GM12878 (cell line): ENCODE measurements around the gene OFD1.

Experiments used
- FOS ChIP-seq: IDR thresholded peaks from 3 replicates; pipeline ENCODE4 v1.6.1; 2011; ENCODE audit warnings: borderline replicate concordance; ENCODE audit not compliant: insufficient read length; ENCODE audit errors: extremely low read depth
- HDAC2 ChIP-seq: fragments of 200-600 bp; sonication (generic); IDR thresholded peaks from 2 replicates; pipeline ENCODE4 v1.6.1; 2017
- NR2C2 ChIP-seq: IDR thresholded peaks from 2 replicates; pipeline ENCODE4 v1.6.1; 2011; ENCODE audit warnings: borderline replicate concordance, low read depth; ENCODE audit not compliant: control insufficient read depth, insufficient read length
- NRF1 ChIP-seq: conservative IDR thresholded peaks from 2 replicates; pipeline ENCODE4 v1.6.1; 2011; ENCODE audit warnings: mild to moderate bottlenecking, low read depth, low read length, improper control_type of control experiment
- POLR2A ChIP-seq: IDR thresholded peaks from 2 replicates; pipeline ENCODE4 v1.6.1; 2011; ENCODE audit warnings: low read depth, mild to moderate bottlenecking, low read length
- POLR2AphosphoS5 ChIP-seq: IDR thresholded peaks from 2 replicates; pipeline ENCODE4 v1.6.1; 2011; ENCODE audit warnings: mild to moderate bottlenecking, low read length, inconsistent platforms
- RFX5 ChIP-seq: IDR thresholded peaks from 2 replicates; pipeline ENCODE4 v1.6.1; 2011; ENCODE audit warnings: low read depth, low read length, improper control_type of control experiment
- SIN3A ChIP-seq: IDR thresholded peaks from 2 replicates; pipeline ENCODE4 v1.6.1; 2012; ENCODE audit warnings: low read depth, low read length, improper control_type of control experiment
- ZBED1 ChIP-seq: IDR thresholded peaks from 2 replicates; pipeline ENCODE4 v1.6.1; 2016; ENCODE audit warnings: borderline replicate concordance
- TF ChIP-seq, protein P1 (sequence below): IDR thresholded peaks from 2 replicates; pipeline ENCODE4 v1.6.1; 2012; ENCODE audit warnings: mild to moderate bottlenecking, low read depth, low read length
- TF ChIP-seq, protein P2 (sequence below): IDR thresholded peaks from 2 replicates; pipeline ENCODE4 v1.6.1; 2012; ENCODE audit warnings: low read depth, low read length, improper control_type of control experiment
- TF ChIP-seq, protein P3 (sequence below): IDR thresholded peaks from 2 replicates; pipeline ENCODE4 v1.6.1; 2012; ENCODE audit warnings: improper control_type of control experiment, low read depth, low read length; ENCODE audit not compliant: insufficient replicate concordance

DNA sequence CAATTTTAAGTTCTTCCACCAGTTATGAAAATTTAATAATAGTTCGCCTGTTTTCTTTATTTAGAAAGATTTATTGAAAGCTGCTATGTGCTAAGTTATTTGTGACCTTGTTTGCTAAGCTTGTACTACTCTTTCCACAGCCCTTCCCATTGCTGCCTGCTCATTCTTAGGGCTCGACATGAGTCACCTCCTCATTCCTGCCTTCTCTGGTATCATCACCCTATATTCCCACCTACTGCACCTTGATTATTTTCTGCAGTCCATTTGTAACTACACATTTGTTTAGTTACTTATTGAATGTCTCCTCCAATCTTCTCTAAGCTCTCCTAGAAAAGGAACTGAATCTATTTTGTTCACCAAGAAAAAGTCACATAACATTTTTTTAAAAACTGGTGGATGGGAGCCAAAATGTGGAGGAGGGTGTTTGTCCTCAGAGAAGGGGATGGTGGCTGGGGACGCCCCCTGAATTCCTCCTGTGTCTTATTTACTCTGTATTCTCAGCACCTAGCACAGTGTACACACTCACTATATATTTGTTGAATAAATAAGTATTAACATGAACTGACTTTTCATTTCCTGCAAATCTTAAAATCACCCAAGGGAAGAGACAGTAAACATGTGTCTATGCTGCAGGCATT is 49.3 kb upstream of the OFD1 start:
- TF ChIP-seq NRF1 = no peak
- no peak for TF ChIP-seq SIN3A
- TF ChIP-seq POLR2AphosphoS5 = no peak
- TF ChIP-seq ZBED1 = no peak
- no peak for TF ChIP-seq HDAC2
- TF ChIP-seq, protein P1, sequence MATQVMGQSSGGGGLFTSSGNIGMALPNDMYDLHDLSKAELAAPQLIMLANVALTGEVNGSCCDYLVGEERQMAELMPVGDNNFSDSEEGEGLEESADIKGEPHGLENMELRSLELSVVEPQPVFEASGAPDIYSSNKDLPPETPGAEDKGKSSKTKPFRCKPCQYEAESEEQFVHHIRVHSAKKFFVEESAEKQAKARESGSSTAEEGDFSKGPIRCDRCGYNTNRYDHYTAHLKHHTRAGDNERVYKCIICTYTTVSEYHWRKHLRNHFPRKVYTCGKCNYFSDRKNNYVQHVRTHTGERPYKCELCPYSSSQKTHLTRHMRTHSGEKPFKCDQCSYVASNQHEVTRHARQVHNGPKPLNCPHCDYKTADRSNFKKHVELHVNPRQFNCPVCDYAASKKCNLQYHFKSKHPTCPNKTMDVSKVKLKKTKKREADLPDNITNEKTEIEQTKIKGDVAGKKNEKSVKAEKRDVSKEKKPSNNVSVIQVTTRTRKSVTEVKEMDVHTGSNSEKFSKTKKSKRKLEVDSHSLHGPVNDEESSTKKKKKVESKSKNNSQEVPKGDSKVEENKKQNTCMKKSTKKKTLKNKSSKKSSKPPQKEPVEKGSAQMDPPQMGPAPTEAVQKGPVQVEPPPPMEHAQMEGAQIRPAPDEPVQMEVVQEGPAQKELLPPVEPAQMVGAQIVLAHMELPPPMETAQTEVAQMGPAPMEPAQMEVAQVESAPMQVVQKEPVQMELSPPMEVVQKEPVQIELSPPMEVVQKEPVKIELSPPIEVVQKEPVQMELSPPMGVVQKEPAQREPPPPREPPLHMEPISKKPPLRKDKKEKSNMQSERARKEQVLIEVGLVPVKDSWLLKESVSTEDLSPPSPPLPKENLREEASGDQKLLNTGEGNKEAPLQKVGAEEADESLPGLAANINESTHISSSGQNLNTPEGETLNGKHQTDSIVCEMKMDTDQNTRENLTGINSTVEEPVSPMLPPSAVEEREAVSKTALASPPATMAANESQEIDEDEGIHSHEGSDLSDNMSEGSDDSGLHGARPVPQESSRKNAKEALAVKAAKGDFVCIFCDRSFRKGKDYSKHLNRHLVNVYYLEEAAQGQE = no peak
- TF ChIP-seq, protein P2, sequence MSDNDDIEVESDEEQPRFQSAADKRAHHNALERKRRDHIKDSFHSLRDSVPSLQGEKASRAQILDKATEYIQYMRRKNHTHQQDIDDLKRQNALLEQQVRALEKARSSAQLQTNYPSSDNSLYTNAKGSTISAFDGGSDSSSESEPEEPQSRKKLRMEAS = no peak
- TF ChIP-seq RFX5 = no peak
- TF ChIP-seq, protein P3, sequence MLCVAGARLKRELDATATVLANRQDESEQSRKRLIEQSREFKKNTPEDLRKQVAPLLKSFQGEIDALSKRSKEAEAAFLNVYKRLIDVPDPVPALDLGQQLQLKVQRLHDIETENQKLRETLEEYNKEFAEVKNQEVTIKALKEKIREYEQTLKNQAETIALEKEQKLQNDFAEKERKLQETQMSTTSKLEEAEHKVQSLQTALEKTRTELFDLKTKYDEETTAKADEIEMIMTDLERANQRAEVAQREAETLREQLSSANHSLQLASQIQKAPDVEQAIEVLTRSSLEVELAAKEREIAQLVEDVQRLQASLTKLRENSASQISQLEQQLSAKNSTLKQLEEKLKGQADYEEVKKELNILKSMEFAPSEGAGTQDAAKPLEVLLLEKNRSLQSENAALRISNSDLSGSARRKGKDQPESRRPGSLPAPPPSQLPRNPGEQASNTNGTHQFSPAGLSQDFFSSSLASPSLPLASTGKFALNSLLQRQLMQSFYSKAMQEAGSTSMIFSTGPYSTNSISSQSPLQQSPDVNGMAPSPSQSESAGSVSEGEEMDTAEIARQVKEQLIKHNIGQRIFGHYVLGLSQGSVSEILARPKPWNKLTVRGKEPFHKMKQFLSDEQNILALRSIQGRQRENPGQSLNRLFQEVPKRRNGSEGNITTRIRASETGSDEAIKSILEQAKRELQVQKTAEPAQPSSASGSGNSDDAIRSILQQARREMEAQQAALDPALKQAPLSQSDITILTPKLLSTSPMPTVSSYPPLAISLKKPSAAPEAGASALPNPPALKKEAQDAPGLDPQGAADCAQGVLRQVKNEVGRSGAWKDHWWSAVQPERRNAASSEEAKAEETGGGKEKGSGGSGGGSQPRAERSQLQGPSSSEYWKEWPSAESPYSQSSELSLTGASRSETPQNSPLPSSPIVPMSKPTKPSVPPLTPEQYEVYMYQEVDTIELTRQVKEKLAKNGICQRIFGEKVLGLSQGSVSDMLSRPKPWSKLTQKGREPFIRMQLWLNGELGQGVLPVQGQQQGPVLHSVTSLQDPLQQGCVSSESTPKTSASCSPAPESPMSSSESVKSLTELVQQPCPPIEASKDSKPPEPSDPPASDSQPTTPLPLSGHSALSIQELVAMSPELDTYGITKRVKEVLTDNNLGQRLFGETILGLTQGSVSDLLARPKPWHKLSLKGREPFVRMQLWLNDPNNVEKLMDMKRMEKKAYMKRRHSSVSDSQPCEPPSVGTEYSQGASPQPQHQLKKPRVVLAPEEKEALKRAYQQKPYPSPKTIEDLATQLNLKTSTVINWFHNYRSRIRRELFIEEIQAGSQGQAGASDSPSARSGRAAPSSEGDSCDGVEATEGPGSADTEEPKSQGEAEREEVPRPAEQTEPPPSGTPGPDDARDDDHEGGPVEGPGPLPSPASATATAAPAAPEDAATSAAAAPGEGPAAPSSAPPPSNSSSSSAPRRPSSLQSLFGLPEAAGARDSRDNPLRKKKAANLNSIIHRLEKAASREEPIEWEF = no peak
- TF ChIP-seq POLR2A = no peak
- TF ChIP-seq NR2C2 = no peak
- no peak for TF ChIP-seq FOS
